B cell (primary cell): ENCODE results near the gene MVB12B. TPM values are rescaled to one million over a fixed set of nuclear protein-coding genes. Genes with fewer than 3 reads are reported as not detected.

Experiments
- ATAC-seq: fragments of 200-7000 bp; cut with Tn5 transposase; one replicate; pipeline ENCODE4 v1.10.0; 2021; ENCODE audit warnings: low read depth, mild to moderate bottlenecking, moderate number of reproducible peaks, moderate library complexity
- CTCF ChIA-PET: fragments of 350-600 bp; sonication (Branson Sonifier 250); formaldehyde crosslinking; loops from one replicate; lab custom pipeline; 2021; ENCODE audit warnings: antibody characterized with exemption, inconsistent platforms; lab: Charles Lee
- POLR2A ChIA-PET: fragments of 350-600 bp; sonication (Branson Sonifier 250); formaldehyde crosslinking; loops from one replicate; lab custom pipeline; 2021; ENCODE audit warnings: antibody characterized with exemption; lab: Charles Lee
- DNase-seq: peaks from one replicate; pipeline ENCODE4 v3.0.0; 2013
- H2AFZ ChIP-seq: 2 replicates; pipeline ENCODE4 v1.6.1; 2012; ENCODE audit warnings: mild to moderate bottlenecking, low read depth, low read length; ENCODE audit not compliant: insufficient read depth, poor library complexity, severe bottlenecking
- H3K27ac ChIP-seq, 2 donors: 1 replicate in 1 of 2; 2 replicates in 1 of 2; pipeline ENCODE4 v1.5.1; 2012 to 2013; ENCODE audit warnings: low read length in 2 of 2, mild to moderate bottlenecking in 2 of 2, moderate library complexity in 1 of 2
- H3K27me3 ChIP-seq, 4 experiments: fragments of 200-600 bp in 1 of 4; sonication (generic) in 1 of 4; replicated peaks in 1 of 4; 1 replicate in 2 of 4; 2 replicates in 2 of 4; pipeline versions ENCODE4 v1.6.1 to v1.7.0; 2013 to 2016; ENCODE audit warnings: low read length in 3 of 4, mild to moderate bottlenecking in 2 of 4, mixed read lengths in 1 of 4, moderate library complexity in 1 of 4; ENCODE audit not compliant: insufficient read depth in 4 of 4, control insufficient read depth in 3 of 4; ENCODE audit errors: control extremely low read depth in 1 of 4
- H3K36me3 ChIP-seq, 2 experiments: replicated peaks in 1 of 2; 1 replicate in 1 of 2; 2 replicates in 1 of 2; pipeline versions ENCODE4 v1.6.1 to v1.7.1; 2013; ENCODE audit warnings: low read length in 1 of 2; ENCODE audit not compliant: insufficient read depth in 2 of 2, control insufficient read depth in 1 of 2; ENCODE audit errors: control extremely low read depth in 1 of 2, extremely low read depth in 1 of 2
- H3K4me1 ChIP-seq, 2 donors: fragments of 200-600 bp in 1 of 2; sonication (generic) in 1 of 2; 1 replicate in 1 of 2; 2 replicates in 1 of 2; pipeline versions ENCODE4 v1.5.1 to v1.6.1; 2013 to 2017; ENCODE audit warnings: low read length in 2 of 2; ENCODE audit not compliant: control insufficient read depth in 2 of 2, insufficient read depth in 2 of 2
- H3K4me2 ChIP-seq: replicated peaks from 2 replicates; pipeline ENCODE3; 2012; ENCODE audit warnings: mild to moderate bottlenecking, low read depth, low read length; ENCODE audit not compliant: poor library complexity, severe bottlenecking
- H3K4me3 ChIP-seq, 5 experiments: fragments of 200-600 bp in 1 of 5; sonication (generic) in 1 of 5; 1 replicate in 3 of 5; 2 replicates in 2 of 5; pipeline versions ENCODE4 v1.5.1 to v1.7.0; 2011 to 2016; ENCODE audit warnings: low read length in 4 of 5, mild to moderate bottlenecking in 4 of 5, low read depth in 2 of 5, control low read depth in 1 of 5, moderate library complexity in 1 of 5; ENCODE audit not compliant: insufficient read depth in 1 of 5; ENCODE audit errors: control extremely low read depth in 1 of 5, extremely low read depth in 1 of 5
- H3K79me2 ChIP-seq: fragments of 200-600 bp; sonication (generic); one replicate; pipeline ENCODE4 v1.6.0; 2016; ENCODE audit warnings: low read length; ENCODE audit not compliant: control insufficient read depth, insufficient read depth
- H3K9ac ChIP-seq: fragments of 200-600 bp; sonication (generic); 2 replicates; pipeline ENCODE4 v1.6.1; 2017; ENCODE audit warnings: mild to moderate bottlenecking, low read length, moderate library complexity
- H3K9me3 ChIP-seq, 3 donors: one replicate each; pipeline versions ENCODE4 v1.6.1 to v1.7.1; 2013; ENCODE audit warnings: low read length in 2 of 3; ENCODE audit not compliant: control insufficient read depth in 2 of 3, insufficient read depth in 1 of 3; ENCODE audit errors: control extremely low read depth in 1 of 3
- H4K20me1 ChIP-seq: 2 replicates; pipeline ENCODE4 v1.6.0; 2012; ENCODE audit warnings: mild to moderate bottlenecking, low read length; ENCODE audit not compliant: insufficient read depth, control insufficient read depth, poor library complexity, severe bottlenecking
- H3K27ac Mint-ChIP-seq: one replicate; pipeline ENCODE4 v1.8.0; 2021; ENCODE audit warnings: mixed read lengths
- H3K27me3 Mint-ChIP-seq: one replicate; pipeline ENCODE4 v1.8.0; 2021; ENCODE audit warnings: mixed read lengths
- H3K4me1 Mint-ChIP-seq: one replicate; pipeline ENCODE4 v1.8.0; 2021; ENCODE audit warnings: mixed read lengths
- H3K4me3 Mint-ChIP-seq: one replicate; pipeline ENCODE4 v1.8.0; 2021; ENCODE audit warnings: mixed read lengths
- H3K9me3 Mint-ChIP-seq: one replicate; pipeline ENCODE4 v1.8.0; 2022; ENCODE audit warnings: mixed read lengths; ENCODE audit not compliant: insufficient read depth
- CTCF ChIP-seq: fragments of 200-600 bp; IDR thresholded peaks from one replicate; pipeline ENCODE4 v1.8.0; 2022; ENCODE audit warnings: antibody characterized with exemption, mild to moderate bottlenecking
- EZH2 ChIP-seq: IDR thresholded peaks from 2 replicates; pipeline ENCODE4 v1.6.1; 2012; ENCODE audit warnings: borderline replicate concordance, low read depth, mild to moderate bottlenecking, moderate library complexity, low read length; ENCODE audit not compliant: insufficient read depth, poor library complexity, severe bottlenecking
- WGBS: methylation state at CpG from one replicate; pipeline ENCODE4 v1.1.5; 2013; ENCODE audit warnings: missing lambda C conversion rate; ENCODE audit not compliant: insufficient coverage; 5-methylcytosine and 5-hydroxymethylcytosine counted together
- intact Hi-C: fragments of 100-400 bp; cut with micrococcal nuclease; formaldehyde crosslinking; loops from one replicate; pipeline ENCODE4 v1.10.0; 2022
- polyA plus RNA-seq: library from polyadenylated mRNA; depleted of rRNA; stranded (reverse); fragments of >200 nt; gene quantifications from 2 replicates; pipeline ENCODE4 v1.2.3, GENCODE V29; 2012
- total RNA-seq, 2 donors: library from RNA; stranded (reverse); fragments of 120-200 nt in 1 of 2; gene quantifications; 1 replicate in 1 of 2; 2 replicates in 1 of 2; pipeline versions ENCODE4 v1.2.3 to v1.2.4, GENCODE V29; 2013 to 2022

The MVB12B gene
- total and polyA plus RNA-seq, 2 donors (not counting 1 experiment from before 2014, with no cell fraction given) = 1.2 to 9.8 TPM

- no peak for ATAC-seq
- peaks cover 0 to 4% (median 0%) of the 10 kb centered on the region in 4 experiments for H3K27me3 ChIP-seq
- intact Hi-C loops = no loop called here
- TF ChIP-seq CTCF (no peak), EZH2 (no peak)
- H3K36me3 ChIP-seq = no peaks in the 10 kb centered on the region
- no peak overlapping the region for H3K9ac ChIP-seq
- H3K27ac ChIP-seq = no peak overlapping the region
- ChIA-PET POLR2A (no interaction called here), CTCF (interaction anchor here (13.3 kb wide), 1 partner anchor 49 kb away, joined by 420 read pairs; no protein-coding TSS in a partner anchor)
- 66% methylated on average over 4 of the region's 7 CpGs for WGBS
- H3K4me1 ChIP-seq = no peaks in the 10 kb centered on the region
- Mint-ChIP-seq H3K27ac (no peak overlapping the region), H3K4me3 (no peak overlapping the region), H3K27me3 (no peaks in the 10 kb centered on the region), H3K4me1 (no peaks in the 10 kb centered on the region), H3K9me3 (no peaks in the 10 kb centered on the region)
- H3K9me3 ChIP-seq = peaks cover 0 to 9% (median 0%) of the 10 kb centered on the region in 3 donors
- no peak overlapping the region for H3K4me2 ChIP-seq
- H4K20me1 ChIP-seq = no peaks in the 10 kb centered on the region
- H2AFZ ChIP-seq = no peak overlapping the region
- no peak overlapping the region for H3K4me3 ChIP-seq
- no peaks in the 10 kb centered on the region for H3K79me2 ChIP-seq
- DNase-seq = no peak
Measured at GRCh38 chr9:126546036-126546435, 219.4 kb downstream of the MVB12B start.

DNA sequence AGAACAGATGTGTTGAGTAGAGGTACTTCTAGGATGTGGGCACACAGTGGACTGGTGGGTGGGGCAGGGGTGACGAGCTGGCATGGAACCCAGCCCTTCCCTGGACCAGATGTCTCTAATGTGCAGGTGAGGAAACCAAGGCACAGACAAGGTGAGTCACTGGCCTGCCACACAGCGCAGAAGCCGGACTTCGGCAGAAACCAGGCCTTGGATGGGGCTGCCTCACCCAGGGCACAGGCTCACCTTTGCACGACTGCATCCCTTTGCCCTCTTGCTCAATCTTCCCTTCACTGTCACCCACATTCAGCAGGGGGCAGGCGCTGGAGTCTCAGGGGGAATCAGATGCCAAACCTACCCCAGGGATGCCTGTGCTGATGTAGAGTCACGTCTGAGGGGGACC is 221.7 kb downstream of the MVB12B start:
- no peak overlapping the region for H3K4me3 Mint-ChIP-seq
- ChIA-PET CTCF (interaction anchor here (1.2 to 13.3 kb wide), 3 partner anchors 8 to 51 kb away, joined by 3 to 420 read pairs (median 4); no protein-coding TSS in a partner anchor), POLR2A (no interaction called here)
- no peaks in the 10 kb centered on the region for H3K4me1 Mint-ChIP-seq
- Histone ChIP-seq H3K4me2 (no peak overlapping the region), H3K27me3 (peaks cover 0 to 4% (median 0%) of the 10 kb centered on the region in 4 experiments), H3K27ac (no peak overlapping the region), H3K9ac (no peak overlapping the region), H3K36me3 (no peaks in the 10 kb centered on the region), H3K9me3 (peaks cover 0 to 6% (median 0%) of the 10 kb centered on the region in 3 donors), H4K20me1 (no peaks in the 10 kb centered on the region), H3K4me1 (no peaks in the 10 kb centered on the region), H2AFZ (no peak overlapping the region), H3K79me2 (no peaks in the 10 kb centered on the region), H3K4me3 (no peak overlapping the region)
- intact Hi-C loops = no loop called here
- WGBS = 90% methylated on average over 5 of the region's 7 CpGs
- no peak for ATAC-seq
- H3K27ac Mint-ChIP-seq = no peak overlapping the region
- no peaks in the 10 kb centered on the region for H3K9me3 Mint-ChIP-seq
- DNase-seq = no peak
- H3K27me3 Mint-ChIP-seq = no peaks in the 10 kb centered on the region
- TF ChIP-seq EZH2 (no peak), CTCF (no peak)
